ENCODE results near the gene STX2. TPM values are rescaled to one million over a fixed set of nuclear protein-coding genes. Genes with fewer than 3 reads are reported as not detected.
"Not testable (repeated sequence)": the region's sequence is repeated elsewhere in the genome, so short reads cannot be mapped to it uniquely, and the experiment has no call there.

The STX2 gene
- total RNA-seq, 4 donors from 2014 or later = 30.6 to 37.6 (median 33.5) TPM

DNA sequence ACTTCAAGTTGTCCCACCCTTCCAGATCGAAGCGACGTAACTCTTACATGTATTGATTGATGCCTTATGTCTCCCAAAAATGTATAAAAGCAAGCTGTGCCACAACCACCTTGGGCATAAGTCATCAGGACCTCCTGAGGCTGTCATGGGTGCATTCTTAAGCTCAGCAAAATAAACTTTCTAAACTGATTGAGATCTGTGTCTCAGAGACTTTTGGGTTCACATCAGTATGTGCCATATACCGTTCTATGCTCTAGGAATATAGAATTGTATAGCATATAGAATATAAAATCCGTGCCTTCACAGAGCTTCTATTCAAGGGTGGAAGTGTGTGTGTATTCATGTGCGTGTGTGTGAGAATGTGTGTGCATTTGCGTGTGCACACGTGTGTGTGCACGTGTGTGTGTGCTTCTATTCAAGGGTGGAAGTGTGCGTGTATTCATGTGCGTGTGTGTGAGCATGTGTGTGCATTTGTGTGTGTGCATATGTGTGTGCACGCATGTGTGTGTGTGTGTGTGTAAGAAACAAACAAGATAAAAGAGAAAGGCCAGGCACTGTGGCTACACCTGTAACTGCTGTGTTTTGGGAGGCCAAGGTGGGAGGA, 11.5 kb upstream of the STX2 start:
- TF ChIP-seq, protein P1, sequence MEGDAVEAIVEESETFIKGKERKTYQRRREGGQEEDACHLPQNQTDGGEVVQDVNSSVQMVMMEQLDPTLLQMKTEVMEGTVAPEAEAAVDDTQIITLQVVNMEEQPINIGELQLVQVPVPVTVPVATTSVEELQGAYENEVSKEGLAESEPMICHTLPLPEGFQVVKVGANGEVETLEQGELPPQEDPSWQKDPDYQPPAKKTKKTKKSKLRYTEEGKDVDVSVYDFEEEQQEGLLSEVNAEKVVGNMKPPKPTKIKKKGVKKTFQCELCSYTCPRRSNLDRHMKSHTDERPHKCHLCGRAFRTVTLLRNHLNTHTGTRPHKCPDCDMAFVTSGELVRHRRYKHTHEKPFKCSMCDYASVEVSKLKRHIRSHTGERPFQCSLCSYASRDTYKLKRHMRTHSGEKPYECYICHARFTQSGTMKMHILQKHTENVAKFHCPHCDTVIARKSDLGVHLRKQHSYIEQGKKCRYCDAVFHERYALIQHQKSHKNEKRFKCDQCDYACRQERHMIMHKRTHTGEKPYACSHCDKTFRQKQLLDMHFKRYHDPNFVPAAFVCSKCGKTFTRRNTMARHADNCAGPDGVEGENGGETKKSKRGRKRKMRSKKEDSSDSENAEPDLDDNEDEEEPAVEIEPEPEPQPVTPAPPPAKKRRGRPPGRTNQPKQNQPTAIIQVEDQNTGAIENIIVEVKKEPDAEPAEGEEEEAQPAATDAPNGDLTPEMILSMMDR (IDR thresholded peaks at IDR 0.05) = no peak
- DNase-seq (ENCODE audit: low spot score) (no peak), ATAC-seq (ENCODE audit: low FRiP score) (no peak)

DNA sequence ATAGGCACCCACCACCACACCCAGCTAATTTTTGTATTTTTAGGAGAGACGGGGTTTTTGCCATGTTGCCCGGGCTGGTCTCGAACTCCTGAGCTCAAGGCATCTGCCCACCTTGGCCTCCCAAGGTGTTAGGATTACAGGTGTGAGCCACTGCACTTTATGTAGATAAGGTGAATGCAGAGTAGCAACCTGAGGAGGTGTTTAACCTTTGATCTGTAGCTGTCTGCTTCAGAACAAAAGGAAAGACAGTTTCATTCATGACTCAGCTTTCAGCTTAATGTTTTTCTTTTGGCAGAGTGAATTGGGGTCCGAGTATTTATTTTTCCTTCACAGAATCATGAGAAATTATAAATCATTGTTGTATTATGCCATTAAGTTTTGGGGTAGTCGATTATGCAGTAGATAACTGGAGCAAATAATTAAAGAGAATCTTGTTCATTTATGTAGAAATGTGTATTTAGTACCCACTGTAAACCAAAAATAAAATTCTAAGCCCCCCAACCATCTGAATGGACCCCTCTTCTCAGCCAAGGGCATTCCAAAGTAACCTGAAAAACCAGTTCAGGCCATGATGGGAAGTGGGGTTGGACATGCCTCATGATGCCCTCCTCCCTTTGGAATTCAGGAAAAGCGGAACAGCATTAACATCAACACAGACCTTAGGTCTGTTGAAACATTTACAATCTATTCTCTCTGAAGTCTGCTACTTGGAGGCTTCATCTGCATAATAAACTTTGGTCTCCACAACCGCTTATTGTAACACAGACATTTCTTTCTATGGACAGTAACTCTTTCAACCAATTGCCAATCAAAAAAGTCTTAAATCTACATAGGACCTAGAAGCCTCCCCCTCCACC, 10.7 kb upstream of the STX2 start:
- TF ChIP-seq, protein P1 (IDR thresholded peaks at IDR 0.05) = no peak
- no peak for ATAC-seq (ENCODE audit: low FRiP score)
- DNase-seq (ENCODE audit: low spot score) = no peak

DNA sequence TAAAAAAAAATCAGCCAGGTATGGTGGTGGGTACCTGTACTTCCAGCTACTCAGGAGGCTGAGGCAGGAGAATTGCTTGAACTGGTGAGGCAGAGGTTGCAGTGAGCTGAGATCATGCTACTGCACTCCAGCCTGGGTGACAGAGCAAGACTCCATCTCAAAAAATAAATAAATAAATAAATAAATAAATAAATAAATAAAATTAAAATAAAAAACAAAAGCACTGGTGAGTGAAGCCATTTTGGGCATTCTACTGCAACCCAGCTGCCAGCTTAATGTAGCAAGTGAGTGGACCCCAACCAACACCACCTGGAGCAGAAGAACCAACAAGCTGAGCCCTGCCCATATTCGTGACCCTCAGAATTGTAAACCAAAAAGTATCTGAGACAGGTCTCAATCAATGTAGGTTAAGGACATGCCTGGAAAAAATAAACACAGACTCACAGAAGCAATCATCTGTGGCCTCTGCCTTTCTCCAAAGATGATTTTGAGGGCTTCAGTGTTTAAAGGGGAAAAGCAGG, 9.8 kb upstream of the STX2 start:
- ATAC-seq (ENCODE audit: low FRiP score) = not testable (repeated sequence)

DNA sequence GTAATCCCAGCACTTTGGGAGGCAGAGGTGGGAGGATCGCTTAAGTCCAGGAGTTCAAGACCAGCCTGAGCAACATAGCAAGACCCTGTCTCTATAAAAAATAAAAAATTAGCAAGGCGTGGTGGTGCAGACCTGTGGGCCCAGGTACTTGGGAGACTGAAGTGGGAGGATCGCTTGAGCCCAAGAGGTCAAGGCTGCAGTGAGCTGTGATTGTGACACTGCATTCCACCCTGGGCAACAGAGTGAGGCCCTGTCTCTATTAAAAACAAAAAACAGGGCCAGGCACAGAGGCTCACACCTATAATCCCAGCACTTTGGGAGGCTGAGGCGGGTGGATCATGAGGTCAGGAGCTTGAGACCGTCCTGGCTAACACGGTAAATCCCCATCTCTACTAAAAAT, 9.1 kb upstream of the STX2 start:
- not testable (repeated sequence) for DNase-seq (ENCODE audit: low spot score); ATAC-seq (ENCODE audit: low FRiP score)

More for the DNA sequence above, 9.8 kb upstream of the STX2 start:
- DNase-seq (ENCODE audit: low spot score) = not testable (repeated sequence)

DNA sequence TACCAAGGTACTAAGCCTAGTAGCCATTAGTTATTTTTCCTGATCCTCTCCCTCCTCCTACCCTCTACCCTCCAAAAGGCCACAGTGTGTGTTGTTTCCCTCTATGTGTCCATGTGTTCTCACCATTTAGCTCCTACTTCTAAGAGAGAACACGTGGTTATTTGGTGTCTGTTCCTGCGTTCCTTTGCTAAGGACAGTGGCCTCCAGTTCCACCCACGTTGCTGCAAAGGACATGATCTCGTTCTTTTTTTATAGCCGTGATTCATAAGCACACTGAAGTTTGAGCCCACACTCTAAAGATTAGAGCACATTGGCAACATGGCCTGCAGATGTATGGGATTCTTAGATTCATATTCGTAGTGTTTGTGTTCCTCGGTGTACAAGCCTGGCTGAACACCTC, 8.1 kb upstream of the STX2 start:
- TF ChIP-seq, protein P1 (IDR thresholded peaks at IDR 0.05) = no peak
- ATAC-seq (ENCODE audit: low FRiP score) (no peak), DNase-seq (ENCODE audit: low spot score) (no peak)

DNA sequence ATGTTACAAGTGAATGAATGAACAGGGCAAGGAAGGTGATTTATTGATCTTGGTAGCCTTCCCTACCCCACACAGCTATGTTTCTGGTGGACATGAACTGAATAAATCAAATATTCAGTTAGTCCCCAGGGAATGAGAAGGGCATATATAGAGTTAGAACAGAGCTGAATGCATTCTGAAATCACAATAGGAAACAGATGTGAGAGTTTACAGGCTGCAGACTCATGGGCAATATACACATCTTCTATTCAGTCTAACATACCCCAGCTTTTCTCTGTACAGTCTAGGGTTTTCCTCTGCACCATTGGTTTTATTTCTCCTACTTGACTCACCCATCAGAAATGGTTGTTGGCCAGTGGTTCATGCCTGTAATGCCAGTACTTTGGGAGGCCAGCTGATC, 7.3 kb upstream of the STX2 start:
- DNase-seq (ENCODE audit: low spot score) = no peak
- ATAC-seq (ENCODE audit: low FRiP score) = no peak
- TF ChIP-seq, protein P1 (IDR thresholded peaks at IDR 0.05) = no peak

DNA sequence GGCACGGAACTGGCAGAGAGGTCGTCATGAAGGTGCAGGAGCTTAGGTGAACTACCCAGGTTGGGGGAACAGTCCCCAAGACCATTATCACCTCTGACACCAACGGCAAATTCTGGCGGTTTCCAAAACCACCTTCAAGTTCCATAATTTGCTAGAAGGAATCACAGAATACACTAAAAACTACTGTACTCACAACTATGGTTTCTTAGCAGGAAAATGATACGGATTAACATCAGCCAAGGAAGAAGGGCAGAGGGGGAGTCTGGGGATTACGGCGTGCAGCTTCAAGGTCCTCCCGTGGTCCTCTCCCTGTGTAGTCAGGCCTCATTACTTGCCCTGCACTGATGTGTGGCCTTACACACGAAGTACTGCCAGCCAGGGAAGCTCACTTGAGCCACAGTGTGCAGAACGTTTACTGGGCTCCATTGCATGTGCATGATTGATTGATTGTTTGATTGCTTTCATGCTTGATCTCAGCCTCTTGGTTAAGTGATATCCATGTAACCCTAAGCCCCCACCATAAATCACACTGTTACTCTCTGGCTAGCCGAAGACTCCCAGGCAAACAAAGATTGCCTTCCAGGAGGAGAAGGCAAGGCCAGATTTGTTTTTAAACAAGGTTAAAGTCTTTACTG, 837 bp upstream of the STX2 start:
- no peak for DNase-seq (ENCODE audit: low spot score)
- TF ChIP-seq, protein P1 (IDR thresholded peaks at IDR 0.05) = no peak
- ATAC-seq (ENCODE audit: low FRiP score) = no peak
